Dermis microvascular lymphatic vessel endothelial cell (primary cell): ENCODE measurements around the gene KRT85. TPM values are rescaled to one million over a fixed set of nuclear protein-coding genes. Genes with fewer than 3 reads are reported as not detected.

ENCODE experiments used
- total RNA-seq: library from RNA; depleted of rRNA; stranded (reverse); fragments of >200 nt; gene quantifications from 2 replicates; pipeline ENCODE4 v1.2.1, GENCODE V29; 2014

Gene KRT85
- total RNA-seq, 1 donor from 2014 or later: not detected

Other genes starting within 250 kb of the KRT85 start
- gene KRT80, start 175.5 kb downstream of the KRT85 start, total RNA-seq: 0.13 and 0.39 TPM in 2 replicates
- 7.0 and 52.2 TPM in 2 replicates for gene KRT7, start 134.2 kb downstream of the KRT85 start, total RNA-seq
- gene KRT86, start 92.8 kb downstream of the KRT85 start, total RNA-seq: under 0.01 TPM in 1 of 2 replicates, not detected in the other
- 0.13 TPM in 1 of 2 replicates, not detected in the other for gene KRT81, start 75.9 kb downstream of the KRT85 start, total RNA-seq
- gene KRT83, start 46.1 kb downstream of the KRT85 start, total RNA-seq: not detected in 2 replicates
- gene KRT84, start 18.2 kb upstream of the KRT85 start, total RNA-seq: not detected in 2 replicates
- gene KRT82, start 38.9 kb upstream of the KRT85 start, total RNA-seq: not detected in 2 replicates
- gene KRT75, start 66.9 kb upstream of the KRT85 start, total RNA-seq: not detected in 2 replicates
- not detected in 2 replicates for gene KRT6B, start 84.7 kb upstream of the KRT85 start, total RNA-seq
- gene KRT6C, start 106.3 kb upstream of the KRT85 start, total RNA-seq: not detected in 2 replicates
- gene KRT6A, start 125.8 kb upstream of the KRT85 start, total RNA-seq: 0.13 TPM in 1 of 2 replicates, not detected in the other
- gene KRT5, start 152.9 kb upstream of the KRT85 start, total RNA-seq: under 0.01 and 0.13 TPM in 2 replicates
- not detected in 2 replicates for gene KRT71, start 185.7 kb upstream of the KRT85 start, total RNA-seq
- gene KRT74, start 206.4 kb upstream of the KRT85 start, total RNA-seq: not detected in 2 replicates
- not detected in 2 replicates for gene KRT72, start 234.0 kb upstream of the KRT85 start, total RNA-seq